ENCODE results near the gene HOXB2.

HOXB2 gene

GRCh38 chr17:48552466-48553189, 7.7 kb upstream of the HOXB2 start:
- no peak for DNase-seq (ENCODE audit: low read depth)

- no peak for DNase-seq (ENCODE audit: low read depth)
Observed at GRCh38 chr17:48551596-48552465, 6.9 kb upstream of the HOXB2 start.

GRCh38 chr17:48551214-48551555, 6.3 kb upstream of the HOXB2 start:
- DNase-seq (ENCODE audit: low read depth), result no peak

- DNase-seq (ENCODE audit: low read depth), result no peak
Observed at GRCh38 chr17:48550502-48551213, 5.7 kb upstream of the HOXB2 start.

GRCh38 chr17:48549914-48550501, 5.1 kb upstream of the HOXB2 start:
- no peak for DNase-seq (ENCODE audit: low read depth)

GRCh38 chr17:48549281-48549630, 4.3 kb upstream of the HOXB2 start:
- no peak for DNase-seq (ENCODE audit: low read depth)

- DNase-seq (ENCODE audit: low read depth), result no peak
Observed at GRCh38 chr17:48548523-48549280, 3.8 kb upstream of the HOXB2 start.

GRCh38 chr17:48547808-48548522, 3.1 kb upstream of the HOXB2 start:
- DNase-seq (ENCODE audit: low read depth), result no peak

- DNase-seq (ENCODE audit: low read depth), result no peak
Observed at GRCh38 chr17:48546924-48547807, 2.3 kb upstream of the HOXB2 start.

- no peak for DNase-seq (ENCODE audit: low read depth)
Observed at GRCh38 chr17:48546137-48546923, 1.4 kb upstream of the HOXB2 start.

GRCh38 chr17:48545539-48545938, 630 bp upstream of the HOXB2 start:
- DNase-seq (ENCODE audit: low read depth), result no peak

- DNase-seq (ENCODE audit: low read depth), result peak; percentile 72
Observed at GRCh38 chr17:48544349-48545021, 424 bp downstream of the HOXB2 start.

- no peak for DNase-seq (ENCODE audit: low read depth)
Observed at GRCh38 chr17:48543854-48544348, 1.0 kb downstream of the HOXB2 start.

- peak; percentile 58 for DNase-seq (ENCODE audit: low read depth)
Observed at GRCh38 chr17:48543107-48543853, 1.6 kb downstream of the HOXB2 start.

- no peak for DNase-seq (ENCODE audit: low read depth)
Observed at GRCh38 chr17:48542698-48543106, 2.2 kb downstream of the HOXB2 start.

GRCh38 chr17:48542114-48542656, 2.7 kb downstream of the HOXB2 start:
- DNase-seq (ENCODE audit: low read depth), result peak; percentile 50

- DNase-seq (ENCODE audit: low read depth), result peak; percentile 72
Observed at GRCh38 chr17:48541577-48542113, 3.3 kb downstream of the HOXB2 start.
